Measurements from ENCODE around the gene GRN. TPM values are rescaled to one million over a fixed set of nuclear protein-coding genes. Genes with fewer than 3 reads are reported as not detected.

GRN gene
- total and polyA plus RNA-seq, 9 of the 15 experiments (the other 6 are each of a cell fraction or from before 2014, with no cell fraction given): 5.4 to 75.3 (median 20.7) TPM

GRCh38 chr17:44297975-44298374, 47.1 kb upstream of the GRN start (continued):
- TF ChIP-seq ZNF212 (CRISPR knock-in tag; IDR thresholded peaks at IDR 0.05): no peak
- TF ChIP-seq NCOA4 (IDR thresholded peaks at IDR 0.05; ENCODE audit: partially characterized antibody): no peak

GRCh38 chr17:44304651-44305050, 40.5 kb upstream of the GRN start:
- ATAC-seq (no peak), DNase-seq (ENCODE audit: extremely low read depth in 1 of 4, low spot score in 3 of 4) (no peak), FAIRE-seq (no peak)
- no TSS peak for BruUV-seq (replicated peaks)
- intact Hi-C loops (cut with micrococcal nuclease): no loop called here
- ChIA-PET CTCF (ENCODE audit: low intra/inter-chr PET ratio) (no interaction called here), POLR2A (interaction anchor here (1.2 to 1.4 kb wide), 2 partner anchors 13 to 16 kb away, joined by 3 read pairs; no protein-coding TSS in a partner anchor)
- Histone ChIP-seq H3K9me1 (ENCODE audit: control insufficient read depth, insufficient read depth, low read length) (no peaks in the 10 kb centered on the region), H3K27me3 (ENCODE audit: control insufficient read depth in 2 of 2, insufficient read depth in 2 of 2, low read length in 2 of 2) (peaks cover 9 to 25% of the 10 kb centered on the region in 2 experiments; a peak in 3 of 5 replicates), H3K4me2 (ENCODE audit: insufficient read depth, low read length) (no peak overlapping the region), H2AFZ (ENCODE audit: low read depth, low read length) (no peak overlapping the region), H3K9ac (ENCODE audit: insufficient read depth in 1 of 2, low read depth in 2 of 2, low read length in 2 of 2) (no peak overlapping the region), H3K79me2 (ENCODE audit: control insufficient read depth, insufficient read depth, low read length) (no peaks in the 10 kb centered on the region), H3K4me3 (no peak overlapping the region), H3K27ac (ENCODE audit: extremely low read depth, low read depth, low read length) (no peak overlapping the region), H3K36me3 (ENCODE audit: control insufficient read depth, insufficient read depth, low read length) (no peaks in the 10 kb centered on the region), H3K9me3 (replicated peaks; ENCODE audit: control insufficient read depth, insufficient read depth, low read depth, low read length) (no peaks in the 10 kb centered on the region), H3K4me1 (replicated peaks in 1 of 2; ENCODE audit: control insufficient read depth in 2 of 2, insufficient read depth in 2 of 2, low read length in 2 of 2) (peaks cover 0 to 19% of the 10 kb centered on the region in 2 experiments; a peak in 4 of 5 replicates), H4K20me1 (replicated peaks; ENCODE audit: control insufficient read depth, insufficient read depth, low read length) (no peaks in the 10 kb centered on the region)
- no peak for TF ChIP-seq MITF (IDR thresholded peaks at IDR 0.05)
- in situ Hi-C loops (cut with MboI): no loop called here

All from K562 (cell line).